Fibroblast of the aortic adventitia (primary cell): Measurements from ENCODE around the gene GALNT9. TPM values are rescaled to one million over a fixed set of nuclear protein-coding genes. Genes with fewer than 3 reads are reported as not detected.
"Not testable (repeated sequence)": the region's sequence is repeated elsewhere in the genome, so short reads cannot be mapped to it uniquely, and the experiment has no call there.

Experiments used
- DNase-seq: peaks from one replicate; pipeline ENCODE4 v3.0.0-alpha.2; 2010; ENCODE audit warnings: low read depth
- H3K4me3 ChIP-seq: 2 replicates; pipeline ENCODE4 v1.5.1; 2011; ENCODE audit warnings: low read depth, mild to moderate bottlenecking, control low read depth, low read length, moderate library complexity
- CTCF ChIP-seq: IDR thresholded peaks from 2 replicates; pipeline ENCODE4 v1.5.1; 2011; ENCODE audit warnings: mild to moderate bottlenecking, low read length, control low read depth, inconsistent platforms; ENCODE audit not compliant: insufficient read depth
- total RNA-seq: library from RNA; depleted of rRNA; stranded (reverse); fragments of >200 nt; gene quantifications from 2 replicates; pipeline ENCODE4 v1.2.3, GENCODE V29; 2012; ENCODE audit warnings: low replicate concordance

Gene GALNT9
- total RNA-seq, 1 donor, result not detected

DNA sequence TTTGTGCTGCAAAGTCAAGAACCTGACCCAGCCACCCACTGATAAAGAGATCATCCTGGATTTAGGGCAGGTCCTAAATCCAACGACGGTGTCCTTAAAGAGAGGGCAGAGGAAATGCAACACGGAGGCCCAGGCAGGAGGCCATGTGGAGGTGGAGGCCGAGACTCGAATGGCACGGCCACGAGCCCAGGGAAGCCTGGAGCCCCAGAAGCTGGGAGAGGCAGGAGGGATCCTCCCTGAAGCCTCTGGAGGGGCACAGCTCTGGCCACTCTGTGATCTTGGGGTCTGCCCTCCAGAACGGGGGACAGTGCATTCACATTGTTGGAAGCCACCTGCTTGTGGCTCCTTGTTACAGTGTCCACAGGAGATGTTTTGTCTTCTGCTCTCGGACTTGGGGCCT is 63.0 kb downstream of the GALNT9 start:
- TF ChIP-seq CTCF, result no peak
- H3K4me3 ChIP-seq, result no peak overlapping the region
- no peak for DNase-seq

DNA sequence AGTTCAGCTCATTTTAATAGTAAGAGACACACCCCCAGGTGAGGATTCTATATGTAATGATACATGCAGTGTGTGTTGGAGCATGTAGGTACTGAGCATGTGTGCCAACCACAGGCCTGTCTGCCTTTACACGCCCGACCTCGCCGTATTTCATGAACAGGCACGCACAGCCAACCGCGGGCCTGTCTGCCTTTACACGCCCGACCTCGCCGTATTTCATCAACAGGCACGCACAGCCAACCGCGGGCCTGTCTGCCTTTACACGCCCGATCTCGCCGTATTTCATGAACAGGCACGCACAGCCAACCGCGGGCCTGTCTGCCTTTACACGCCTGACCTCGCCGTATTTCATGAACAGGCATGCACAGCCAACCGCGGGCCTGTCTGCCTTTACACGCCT is 63.6 kb downstream of the GALNT9 start:
- H3K4me3 ChIP-seq, DNase-seq: not testable (repeated sequence)

DNA sequence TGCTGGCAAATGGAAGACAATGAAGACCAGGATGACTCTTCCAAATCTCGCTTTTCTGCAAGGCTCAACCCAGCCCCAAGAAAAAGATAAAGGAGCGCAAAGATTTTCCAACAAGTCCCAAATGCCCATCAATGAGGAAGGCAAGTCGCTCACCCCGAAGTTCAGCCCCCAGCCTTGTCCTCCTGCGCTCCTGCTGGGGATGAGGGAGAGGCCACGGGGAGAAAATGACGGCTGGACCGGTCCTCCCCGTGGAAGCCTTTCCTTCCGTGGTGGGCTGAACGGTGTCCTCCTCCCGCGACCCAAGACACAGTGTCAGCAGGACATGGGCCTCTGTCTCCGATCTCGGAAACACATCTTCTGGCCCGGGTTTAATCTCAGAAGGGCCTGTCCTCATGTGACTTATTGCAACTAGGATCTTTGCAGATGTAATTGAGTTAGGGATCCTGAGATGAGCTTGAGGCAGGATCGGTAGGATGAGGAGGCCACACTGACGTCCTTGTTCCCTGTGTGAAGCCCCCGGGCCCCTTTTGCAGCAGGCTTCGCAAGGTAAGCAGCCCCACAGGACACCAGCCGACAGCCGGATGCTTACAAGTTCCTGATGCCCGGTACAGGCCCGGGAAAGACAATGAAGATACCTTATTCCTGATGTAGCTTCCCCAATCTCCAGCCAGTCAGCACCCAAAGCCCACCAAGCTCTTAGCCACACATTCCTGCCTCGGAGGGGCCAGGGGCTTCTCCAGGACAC is 64.2 kb downstream of the GALNT9 start:
- DNase-seq, result no peak
- no peak overlapping the region for H3K4me3 ChIP-seq
- no peak for TF ChIP-seq CTCF

DNA sequence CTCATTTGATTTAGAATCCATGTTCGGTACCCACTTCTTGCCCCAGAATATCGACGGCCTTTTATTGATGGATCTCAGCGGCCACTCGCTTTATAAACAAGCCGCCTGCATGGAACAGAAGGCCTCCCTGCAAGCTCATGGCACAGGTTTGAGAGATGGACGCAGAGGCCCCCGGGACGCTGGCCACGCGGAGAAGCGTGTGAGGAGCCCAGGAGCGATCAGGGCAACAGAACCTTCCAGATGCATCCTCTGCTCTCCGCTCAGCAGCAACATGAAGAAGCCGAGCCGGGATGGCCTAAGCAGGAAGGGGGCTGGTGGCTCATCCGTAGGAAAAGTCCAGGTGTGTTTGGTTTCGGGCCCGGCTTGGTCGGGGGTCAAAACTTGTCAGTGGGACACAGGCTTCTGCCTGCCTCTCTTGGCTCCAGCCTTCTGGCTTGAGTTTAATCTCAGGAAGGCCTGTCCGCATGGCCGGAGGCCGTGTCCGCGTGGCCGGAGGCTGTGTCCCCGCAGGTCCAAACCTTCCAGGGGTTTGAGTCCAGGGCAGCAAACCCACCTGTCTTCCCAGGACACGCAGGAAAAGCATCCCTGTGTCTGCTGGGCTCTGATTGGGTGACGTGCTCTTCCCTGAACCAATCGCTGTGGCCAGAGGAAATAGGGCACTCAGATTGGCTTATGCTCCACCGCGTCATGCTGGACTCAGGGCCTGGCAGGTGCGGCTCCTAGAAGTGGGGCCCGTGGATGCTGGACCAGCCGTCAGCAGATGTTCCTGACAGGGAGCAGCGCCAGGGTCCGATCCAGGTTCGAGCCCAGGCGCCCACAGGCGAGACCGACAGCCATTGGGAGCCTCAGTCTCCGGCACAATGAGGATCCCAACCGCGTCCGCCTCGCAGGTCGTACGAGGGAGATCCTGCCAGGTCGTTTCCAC is 65.0 kb downstream of the GALNT9 start:
- no peak for TF ChIP-seq CTCF

DNA sequence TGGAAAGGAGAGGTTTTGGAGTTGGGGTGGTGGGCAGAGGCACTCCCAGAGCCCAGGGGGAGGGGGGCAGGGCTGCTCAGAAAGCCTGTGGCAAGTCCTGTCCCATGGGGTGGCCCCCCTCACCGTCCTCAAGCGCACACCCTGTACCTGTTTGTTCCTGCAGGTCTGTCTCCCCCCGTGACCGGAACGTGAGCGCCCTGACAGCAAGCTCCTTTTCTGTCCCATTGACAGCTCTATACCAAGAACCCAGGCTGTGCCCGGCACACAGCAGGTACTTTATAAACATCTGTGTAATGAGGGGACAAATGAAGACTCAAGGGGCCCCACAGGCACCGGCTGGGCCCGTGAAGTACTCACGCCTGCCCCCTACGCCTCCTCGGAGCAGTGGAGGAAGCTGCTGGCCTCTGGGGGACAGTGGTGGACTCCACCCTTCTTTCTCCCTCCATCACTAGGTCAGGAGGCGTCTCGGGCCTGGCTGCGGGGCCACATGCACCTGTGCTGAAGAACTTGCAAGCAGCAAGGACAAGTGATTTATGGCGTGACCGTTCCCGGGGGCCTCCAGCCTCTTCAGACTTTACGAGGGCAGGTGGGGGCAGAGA is 65.8 kb downstream of the GALNT9 start:
- TF ChIP-seq CTCF, result no peak
- DNase-seq, result no peak
- H3K4me3 ChIP-seq, result no peak overlapping the region

More for the DNA sequence above, 65.0 kb downstream of the GALNT9 start:
- no peak overlapping the region for H3K4me3 ChIP-seq
- no peak for DNase-seq

GRCh38 chr12:132263061-132263360 is 66.4 kb downstream of the GALNT9 start:
- no peak for DNase-seq
- no peak for TF ChIP-seq CTCF
- H3K4me3 ChIP-seq, result no peak overlapping the region
